ENCODE results near the gene GCH1.

- TF ChIP-seq CTCF (IDR thresholded peaks at IDR 0.05) (no peak), POLR2A (IDR thresholded peaks at IDR 0.05) (no peak)
Observed at GRCh38 chr14:54946500-54946899, 43.9 kb upstream of the GCH1 start.

Data from lower leg skin (tissue), 3 donors.